ENCODE measurements around the gene SRGAP2B. TPM values are rescaled to one million over a fixed set of nuclear protein-coding genes. Genes with fewer than 3 reads are reported as not detected.
A peak's percentile ranks its signal among the peaks of the same experiment; 100 is the strongest.
"Not testable (repeated sequence)": the region's sequence is repeated elsewhere in the genome, so short reads cannot be mapped to it uniquely, and the experiment has no call there.

Gene SRGAP2B
- total and polyA plus RNA-seq, 2 donors (not counting 3 experiments of a cell fraction or from before 2014, with no cell fraction given), result 13.4 to 75.2 TPM

GRCh38 chr1:145010580-145010979, 84.5 kb downstream of the SRGAP2B start:
- FAIRE-seq; H3K4me3 ChIP-seq (replicated peaks in 1 of 3; ENCODE audit: insufficient read depth in 1 of 3, low read depth in 1 of 3, low read length in 3 of 3); BruUV-seq (replicated peaks); H3K9me1 ChIP-seq (replicated peaks; ENCODE audit: control insufficient read depth, extremely low read depth, insufficient read depth, low read length); H3K27me3 ChIP-seq (ENCODE audit: control insufficient read depth in 2 of 2, insufficient read depth in 2 of 2, low read length in 2 of 2); H3K79me2 ChIP-seq (ENCODE audit: control insufficient read depth, insufficient read depth, low read length); intact Hi-C loops (cut with micrococcal nuclease); H3K9me3 ChIP-seq (replicated peaks; ENCODE audit: control insufficient read depth, insufficient read depth, low read length); H3K36me3 ChIP-seq (ENCODE audit: control insufficient read depth in 2 of 2, extremely low read depth in 1 of 2, insufficient read depth in 2 of 2, low read length in 2 of 2); dilution Hi-C loops (cut with MboI; ENCODE audit: extremely low pct_ligation_motif_present, low sequenced_read_pairs); H3K4me1 ChIP-seq (ENCODE audit: control insufficient read depth, extremely low read depth, insufficient read depth, low read length); H3K9ac ChIP-seq (replicated peaks; ENCODE audit: extremely low read depth, insufficient read depth, low read length); DNase-seq (ENCODE audit: low read depth, low spot score); CTCF ChIA-PET; H3K4me2 ChIP-seq (ENCODE audit: insufficient read depth, low read length); H3K27ac ChIP-seq (ENCODE audit: insufficient read depth, low read depth, low read length); H4K20me1 ChIP-seq (replicated peaks; ENCODE audit: control insufficient read depth, extremely low read depth, insufficient read depth, low read length); H2AFZ ChIP-seq (ENCODE audit: low read depth, low read length); POLR2A ChIA-PET: not testable (repeated sequence)

- intact Hi-C loops (cut with micrococcal nuclease); H3K79me2 ChIP-seq (ENCODE audit: control insufficient read depth, insufficient read depth, low read length); H3K27me3 ChIP-seq (ENCODE audit: control insufficient read depth in 2 of 2, insufficient read depth in 2 of 2, low read length in 2 of 2); CTCF ChIA-PET; H3K36me3 ChIP-seq (ENCODE audit: control insufficient read depth in 2 of 2, extremely low read depth in 1 of 2, insufficient read depth in 2 of 2, low read length in 2 of 2); H3K9me3 ChIP-seq (replicated peaks; ENCODE audit: control insufficient read depth, insufficient read depth, low read length); DNase-seq (ENCODE audit: low read depth, low spot score); H4K20me1 ChIP-seq (replicated peaks; ENCODE audit: control insufficient read depth, extremely low read depth, insufficient read depth, low read length); H3K4me3 ChIP-seq (replicated peaks in 1 of 3; ENCODE audit: insufficient read depth in 1 of 3, low read depth in 1 of 3, low read length in 3 of 3); dilution Hi-C loops (cut with MboI; ENCODE audit: extremely low pct_ligation_motif_present, low sequenced_read_pairs); H2AFZ ChIP-seq (ENCODE audit: low read depth, low read length); H3K4me2 ChIP-seq (ENCODE audit: insufficient read depth, low read length); POLR2A ChIA-PET; H3K9ac ChIP-seq (replicated peaks; ENCODE audit: extremely low read depth, insufficient read depth, low read length); H3K27ac ChIP-seq (ENCODE audit: insufficient read depth, low read depth, low read length); BruUV-seq (replicated peaks); H3K4me1 ChIP-seq (ENCODE audit: control insufficient read depth, extremely low read depth, insufficient read depth, low read length); H3K9me1 ChIP-seq (replicated peaks; ENCODE audit: control insufficient read depth, extremely low read depth, insufficient read depth, low read length): not testable (repeated sequence)
- FAIRE-seq, result peak; percentile 76
These were observed 85.2 kb downstream of the SRGAP2B start for GRCh38 chr1:145009928-145010327.

GRCh38 chr1:145008388-145008787, 86.7 kb downstream of the SRGAP2B start:
- H3K9ac ChIP-seq (replicated peaks; ENCODE audit: extremely low read depth, insufficient read depth, low read length); dilution Hi-C loops (cut with MboI; ENCODE audit: extremely low pct_ligation_motif_present, low sequenced_read_pairs); CTCF ChIA-PET; H3K4me3 ChIP-seq (replicated peaks in 1 of 3; ENCODE audit: insufficient read depth in 1 of 3, low read depth in 1 of 3, low read length in 3 of 3); H3K9me3 ChIP-seq (replicated peaks; ENCODE audit: control insufficient read depth, insufficient read depth, low read length); H3K4me2 ChIP-seq (ENCODE audit: insufficient read depth, low read length); H4K20me1 ChIP-seq (replicated peaks; ENCODE audit: control insufficient read depth, extremely low read depth, insufficient read depth, low read length); BruUV-seq (replicated peaks); H2AFZ ChIP-seq (ENCODE audit: low read depth, low read length); H3K27me3 ChIP-seq (ENCODE audit: control insufficient read depth in 2 of 2, insufficient read depth in 2 of 2, low read length in 2 of 2); intact Hi-C loops (cut with micrococcal nuclease); H3K9me1 ChIP-seq (replicated peaks; ENCODE audit: control insufficient read depth, extremely low read depth, insufficient read depth, low read length); POLR2A ChIA-PET; H3K36me3 ChIP-seq (ENCODE audit: control insufficient read depth in 2 of 2, extremely low read depth in 1 of 2, insufficient read depth in 2 of 2, low read length in 2 of 2); FAIRE-seq; H3K27ac ChIP-seq (ENCODE audit: insufficient read depth, low read depth, low read length); H3K4me1 ChIP-seq (ENCODE audit: control insufficient read depth, extremely low read depth, insufficient read depth, low read length); DNase-seq (ENCODE audit: low read depth, low spot score); H3K79me2 ChIP-seq (ENCODE audit: control insufficient read depth, insufficient read depth, low read length): not testable (repeated sequence)

GRCh38 chr1:145005142-145005541, 90.0 kb downstream of the SRGAP2B start:
- H3K4me1 ChIP-seq (ENCODE audit: control insufficient read depth, extremely low read depth, insufficient read depth, low read length); H3K79me2 ChIP-seq (ENCODE audit: control insufficient read depth, insufficient read depth, low read length); intact Hi-C loops (cut with micrococcal nuclease); H3K27me3 ChIP-seq (ENCODE audit: control insufficient read depth in 2 of 2, insufficient read depth in 2 of 2, low read length in 2 of 2); FAIRE-seq; H3K9ac ChIP-seq (replicated peaks; ENCODE audit: extremely low read depth, insufficient read depth, low read length); BruUV-seq (replicated peaks); CTCF ChIA-PET; DNase-seq (ENCODE audit: low read depth, low spot score); POLR2A ChIA-PET; H3K36me3 ChIP-seq (ENCODE audit: control insufficient read depth in 2 of 2, extremely low read depth in 1 of 2, insufficient read depth in 2 of 2, low read length in 2 of 2); H3K9me3 ChIP-seq (replicated peaks; ENCODE audit: control insufficient read depth, insufficient read depth, low read length); dilution Hi-C loops (cut with MboI; ENCODE audit: extremely low pct_ligation_motif_present, low sequenced_read_pairs); H3K27ac ChIP-seq (ENCODE audit: insufficient read depth, low read depth, low read length); H3K4me3 ChIP-seq (replicated peaks in 1 of 3; ENCODE audit: insufficient read depth in 1 of 3, low read depth in 1 of 3, low read length in 3 of 3); H4K20me1 ChIP-seq (replicated peaks; ENCODE audit: control insufficient read depth, extremely low read depth, insufficient read depth, low read length); H3K9me1 ChIP-seq (replicated peaks; ENCODE audit: control insufficient read depth, extremely low read depth, insufficient read depth, low read length); H2AFZ ChIP-seq (ENCODE audit: low read depth, low read length); H3K4me2 ChIP-seq (ENCODE audit: insufficient read depth, low read length): not testable (repeated sequence)

All from endothelial cell of umbilical vein (primary cell).